Stimulated activated CD8-positive, alpha-beta memory T cell treated with anti-CD3 and anti-CD28 coated beads, Interleukin-2, amount 100 ng/mL, for 48 hours (primary cell): Measurements from ENCODE around the gene CLASRP.
"Not testable (repeated sequence)": the region's sequence is repeated elsewhere in the genome, so short reads cannot be mapped to it uniquely, and the experiment has no call there.

Experiments
- DNase-seq, 2 donors: peaks; one replicate each; pipeline ENCODE4 v3.0.0-alpha.2; 2020; ENCODE audit warnings: low read depth in 2 of 2

The CLASRP gene, protein sequence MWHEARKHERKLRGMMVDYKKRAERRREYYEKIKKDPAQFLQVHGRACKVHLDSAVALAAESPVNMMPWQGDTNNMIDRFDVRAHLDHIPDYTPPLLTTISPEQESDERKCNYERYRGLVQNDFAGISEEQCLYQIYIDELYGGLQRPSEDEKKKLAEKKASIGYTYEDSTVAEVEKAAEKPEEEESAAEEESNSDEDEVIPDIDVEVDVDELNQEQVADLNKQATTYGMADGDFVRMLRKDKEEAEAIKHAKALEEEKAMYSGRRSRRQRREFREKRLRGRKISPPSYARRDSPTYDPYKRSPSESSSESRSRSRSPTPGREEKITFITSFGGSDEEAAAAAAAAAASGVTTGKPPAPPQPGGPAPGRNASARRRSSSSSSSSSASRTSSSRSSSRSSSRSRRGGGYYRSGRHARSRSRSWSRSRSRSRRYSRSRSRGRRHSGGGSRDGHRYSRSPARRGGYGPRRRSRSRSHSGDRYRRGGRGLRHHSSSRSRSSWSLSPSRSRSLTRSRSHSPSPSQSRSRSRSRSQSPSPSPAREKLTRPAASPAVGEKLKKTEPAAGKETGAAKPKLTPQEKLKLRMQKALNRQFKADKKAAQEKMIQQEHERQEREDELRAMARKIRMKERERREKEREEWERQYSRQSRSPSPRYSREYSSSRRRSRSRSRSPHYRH

DNA sequence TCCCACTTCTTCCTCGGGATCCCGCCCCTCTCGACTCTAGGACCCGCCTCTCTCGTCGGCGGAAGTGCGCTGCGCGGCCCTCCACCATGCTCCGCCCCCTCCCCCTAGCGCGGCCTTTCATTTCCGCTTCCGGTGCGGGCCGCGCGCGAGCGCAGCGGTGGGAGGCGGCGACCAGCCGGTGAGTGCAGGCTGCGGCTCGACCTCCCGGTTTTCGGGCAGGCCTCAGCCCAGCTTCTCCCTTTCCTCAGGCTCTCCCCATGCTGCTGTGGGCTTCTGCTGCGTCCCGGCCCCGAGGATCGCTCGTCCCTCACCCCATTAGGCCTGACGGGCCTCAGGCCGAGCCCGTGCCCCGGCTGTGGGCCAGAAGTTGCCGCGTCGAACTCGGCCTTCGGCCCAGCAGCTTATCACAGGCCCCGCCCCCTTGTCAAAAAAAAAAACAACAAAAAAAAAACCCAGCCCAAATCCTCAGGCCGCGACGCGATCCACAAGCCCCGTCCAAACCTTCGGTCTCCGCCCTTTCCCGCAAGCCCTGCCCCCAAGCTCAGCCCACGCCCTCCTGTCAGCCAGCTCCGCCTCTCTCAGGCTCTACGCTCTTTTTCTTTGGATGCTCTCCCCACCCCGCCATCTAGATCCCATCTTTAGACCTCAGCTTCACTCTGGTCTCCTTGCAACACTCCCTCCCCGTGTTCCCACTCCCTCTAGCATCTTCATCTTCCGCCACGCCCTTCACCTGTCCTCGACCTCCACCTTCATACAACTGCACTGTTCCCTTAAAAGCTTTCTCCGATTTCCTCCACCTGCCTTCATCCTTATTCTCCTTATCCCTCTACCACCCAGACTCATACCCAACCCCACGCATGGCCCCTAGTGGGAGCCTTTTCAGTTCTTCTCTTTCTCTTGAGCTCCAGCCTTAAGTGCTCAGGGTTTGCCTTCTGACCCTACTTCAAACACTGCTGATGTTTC lies at the start of gene CLASRP:
CLASRP (plus strand) TSS at position 115 of the 963 bp plus-strand sequence. CDS start 1,168 bp downstream, outside the sequence.
- peak; percentile 83 to 87 for DNase-seq

DNA sequence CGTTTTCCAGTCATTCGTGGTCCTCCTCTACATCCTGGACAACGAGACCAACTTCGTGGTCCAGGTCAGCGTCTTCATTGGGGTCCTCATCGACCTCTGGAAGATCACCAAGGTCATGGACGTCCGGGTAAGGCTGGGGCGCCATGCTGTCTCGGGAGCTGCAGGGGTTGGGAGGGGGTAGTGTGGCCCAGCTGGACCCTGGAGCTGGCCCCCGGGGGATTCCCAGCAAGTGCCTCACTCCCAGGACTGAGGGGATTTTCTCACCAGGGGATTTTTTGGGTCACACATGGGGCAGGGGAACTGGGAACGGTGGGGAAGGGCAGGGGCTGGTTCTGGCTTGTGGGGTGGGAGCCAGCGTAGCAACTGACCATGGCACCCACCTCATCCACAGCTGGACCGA lies 48.4 kb upstream of the CLASRP start:
- DNase-seq: no peak

DNA sequence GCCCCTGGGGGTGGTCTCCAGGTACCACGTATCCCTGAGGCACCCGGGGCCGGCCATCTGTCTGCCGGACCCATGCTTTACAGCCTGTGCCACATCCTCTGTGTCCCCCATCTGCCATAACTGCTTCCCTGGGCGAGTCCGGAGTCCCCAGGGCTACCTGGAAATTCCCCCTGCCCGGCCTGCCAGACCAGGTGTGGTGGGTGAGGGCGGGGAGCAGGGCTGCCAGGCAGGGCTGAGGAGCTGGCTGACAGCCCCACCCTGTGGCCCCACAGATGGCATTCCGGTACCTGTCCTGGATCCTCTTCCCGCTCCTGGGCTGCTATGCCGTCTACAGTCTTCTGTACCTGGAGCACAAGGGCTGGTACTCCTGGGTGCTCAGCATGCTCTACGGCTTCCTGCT lies 47.9 kb upstream of the CLASRP start:
- no peak for DNase-seq

DNA sequence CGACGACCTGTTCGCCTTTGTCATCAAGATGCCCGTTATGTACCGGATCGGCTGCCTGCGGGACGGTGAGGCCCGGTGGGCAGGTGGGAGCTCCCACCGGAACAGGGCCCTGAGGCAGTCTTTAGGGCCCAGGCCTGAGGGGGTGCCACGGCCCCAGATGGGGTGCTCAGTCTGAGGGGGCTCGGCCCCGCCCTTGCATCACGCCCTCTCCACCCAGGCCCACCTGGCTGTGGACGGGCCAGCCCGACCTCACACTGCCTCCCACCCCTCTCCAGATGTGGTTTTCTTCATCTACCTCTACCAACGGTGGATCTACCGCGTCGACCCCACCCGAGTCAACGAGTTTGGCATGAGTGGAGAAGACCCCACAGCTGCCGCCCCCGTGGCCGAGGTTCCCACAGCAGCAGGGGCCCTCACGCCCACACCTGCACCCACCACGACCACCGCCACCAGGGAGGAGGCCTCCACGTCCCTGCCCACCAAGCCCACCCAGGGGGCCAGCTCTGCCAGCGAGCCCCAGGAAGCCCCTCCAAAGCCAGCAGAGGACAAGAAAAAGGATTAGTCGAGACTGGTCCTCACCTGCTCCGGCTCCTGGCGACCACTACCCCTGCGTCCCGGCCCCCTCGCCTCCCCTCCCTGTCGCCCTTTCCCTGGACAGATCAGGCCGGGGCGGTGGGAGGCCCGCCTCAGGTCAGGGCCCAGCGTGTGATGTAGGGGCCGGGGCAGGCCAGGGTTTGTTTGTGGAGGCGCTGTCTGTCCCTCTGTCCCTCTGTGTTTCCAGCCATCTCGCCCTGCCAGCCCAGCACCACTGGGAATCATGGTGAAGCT lies 46.3 kb upstream of the CLASRP start:
- DNase-seq: no peak

DNA sequence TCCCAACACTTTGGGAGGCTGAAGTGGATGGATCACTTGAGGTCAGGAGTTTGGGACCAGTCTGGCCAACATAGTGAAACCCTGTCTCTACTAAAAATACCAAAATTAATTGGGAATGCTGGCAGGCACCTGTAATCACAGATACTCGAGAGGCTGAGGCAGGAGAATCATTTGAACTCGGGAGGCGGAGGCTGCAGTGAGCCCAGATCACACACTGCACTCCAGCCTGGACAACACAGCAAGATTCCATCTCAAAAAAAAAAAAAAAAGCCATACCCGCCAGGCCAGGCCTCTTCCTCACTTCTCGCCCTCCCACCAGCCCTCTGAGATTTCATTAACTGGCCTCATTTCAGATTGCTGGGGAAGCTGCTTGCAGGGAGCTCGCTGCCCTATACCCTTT lies 45.3 kb upstream of the CLASRP start:
- DNase-seq: no peak

DNA sequence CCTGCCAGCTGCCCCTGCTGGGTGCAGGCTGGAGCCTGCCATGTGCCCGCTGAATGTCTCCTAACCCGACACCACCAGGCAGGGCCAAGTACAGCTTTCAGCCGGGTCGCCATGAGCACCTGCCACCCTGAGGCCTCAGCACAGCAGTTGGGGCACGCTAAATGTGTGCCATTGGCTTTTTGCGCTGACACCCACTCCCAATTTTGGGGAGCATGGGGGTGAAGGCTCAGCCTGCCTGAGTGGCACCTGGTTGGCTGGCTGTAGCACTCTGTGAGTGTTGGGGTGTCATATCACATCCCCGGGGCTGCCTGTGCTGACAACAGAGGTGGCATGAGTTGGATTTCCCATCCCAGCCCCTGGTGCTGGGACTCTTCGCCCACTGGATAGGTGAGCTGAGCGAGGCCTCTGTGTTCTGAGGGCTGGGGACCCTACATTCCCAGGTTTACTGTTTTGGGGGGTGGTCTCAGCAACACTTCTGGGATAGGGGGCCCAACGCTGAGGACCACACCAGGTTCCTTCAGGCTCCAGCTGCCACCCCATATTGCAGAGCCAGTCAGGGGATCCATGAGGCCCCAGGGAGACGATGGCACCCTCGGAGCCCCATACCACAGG lies 44.8 kb upstream of the CLASRP start:
- no peak for DNase-seq

DNA sequence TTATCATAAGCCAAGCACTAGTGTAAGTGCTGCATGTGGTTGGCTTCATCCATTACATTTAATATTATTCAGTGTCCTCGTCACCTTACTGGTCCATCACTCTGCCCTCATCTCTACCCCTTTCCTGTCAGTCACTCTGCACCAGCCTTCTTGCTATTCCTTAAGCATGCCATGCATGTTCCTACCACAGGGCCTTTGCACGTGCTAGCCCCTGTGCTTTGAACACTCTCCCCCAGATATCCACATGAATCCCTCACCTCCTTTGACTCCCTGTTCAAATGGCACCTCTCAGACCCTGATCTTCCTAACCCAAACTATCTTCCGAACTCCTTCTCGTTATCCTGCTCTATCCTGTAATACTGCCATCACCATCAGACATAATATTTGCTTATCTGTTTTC lies 40.8 kb upstream of the CLASRP start:
- no peak for DNase-seq

DNA sequence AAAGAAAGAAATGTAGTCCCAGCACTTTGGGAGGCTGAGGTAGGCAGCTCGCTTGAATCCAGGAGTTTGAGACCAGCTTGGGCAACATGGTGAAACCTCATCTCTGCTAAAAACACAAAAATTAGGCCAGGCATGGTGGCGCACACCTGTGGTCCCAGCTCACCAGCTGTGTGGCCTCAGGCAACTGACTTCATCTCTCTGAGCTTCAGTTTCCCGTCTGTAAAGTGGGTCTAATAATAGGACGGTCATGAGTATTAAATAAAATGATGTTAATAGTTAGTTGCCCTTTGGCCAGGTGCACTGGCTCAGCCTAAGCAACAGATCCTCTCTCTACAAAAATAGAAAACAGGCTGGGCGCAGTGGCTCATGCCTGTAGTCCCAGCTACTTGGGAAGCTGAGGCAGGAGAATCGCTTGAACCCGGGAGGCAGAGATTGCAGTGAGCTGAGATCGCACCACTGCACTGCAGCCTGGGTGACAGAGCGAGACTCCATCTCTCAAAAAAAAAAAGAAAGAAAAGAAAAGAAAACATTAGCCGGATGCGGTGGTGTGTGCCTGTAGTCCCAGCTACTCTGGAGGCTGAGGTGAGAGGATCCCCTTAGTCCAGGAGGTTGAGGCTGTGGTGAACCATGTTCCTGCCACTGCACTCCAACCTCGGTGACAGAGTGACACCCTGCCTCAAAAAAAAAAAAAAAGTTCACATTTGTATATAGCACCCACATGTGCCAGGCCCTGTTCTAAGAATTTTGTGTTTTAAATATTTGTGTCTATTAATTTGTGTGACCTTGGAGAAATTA lies 39.5 kb upstream of the CLASRP start:
- not testable (repeated sequence) for DNase-seq

DNA sequence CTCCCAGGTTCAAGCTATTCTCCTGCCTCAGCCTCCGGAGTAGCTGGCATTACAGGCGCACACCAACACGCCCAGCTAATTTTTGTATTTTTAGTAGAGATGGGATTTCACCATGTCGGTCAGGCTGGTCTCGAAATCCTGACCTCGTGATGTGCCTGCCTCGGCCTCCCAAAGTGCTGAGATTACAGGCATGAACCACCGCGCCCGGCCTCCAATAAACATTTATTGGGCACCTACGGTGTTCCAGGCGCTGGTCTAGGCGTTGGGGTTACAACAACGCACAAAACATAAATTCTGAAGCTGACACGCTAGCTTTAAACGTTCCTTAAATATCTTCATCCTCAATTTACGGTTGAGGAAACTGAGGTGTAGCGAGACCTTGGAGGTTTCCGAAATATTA lies 38.2 kb upstream of the CLASRP start:
- DNase-seq: not testable (repeated sequence)

DNA sequence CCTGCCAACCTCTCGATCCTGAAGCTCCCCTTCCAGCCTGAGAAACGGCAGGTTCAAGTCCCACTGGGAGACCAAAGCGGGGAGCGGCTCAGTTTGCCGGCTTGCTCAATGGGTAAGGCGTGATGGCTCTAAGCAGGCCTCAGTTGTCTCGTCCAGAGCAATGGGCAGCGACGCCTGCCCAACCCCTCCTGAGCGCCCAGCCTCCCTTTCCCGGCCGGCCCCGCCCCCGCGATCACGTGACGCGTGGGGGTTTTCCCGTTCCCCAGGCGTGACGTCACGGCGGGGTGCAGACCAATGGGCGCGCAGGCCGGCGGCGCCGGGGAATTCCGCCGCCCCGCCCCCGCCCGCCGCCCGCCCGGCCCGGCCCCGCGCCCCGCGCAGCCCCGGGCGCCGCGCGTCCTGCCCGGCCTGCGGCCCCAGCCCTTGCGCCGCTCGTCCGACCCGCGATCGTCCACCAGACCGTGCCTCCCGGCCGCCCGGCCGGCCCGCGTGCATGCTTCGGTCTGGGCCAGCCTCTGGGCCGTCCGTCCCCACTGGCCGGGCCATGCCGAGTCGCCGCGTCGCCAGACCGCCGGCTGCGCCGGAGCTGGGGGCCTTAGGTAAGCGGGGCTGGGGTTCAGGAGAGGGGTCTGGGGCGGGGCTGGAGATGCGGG lies 37.6 kb upstream of the CLASRP start, which contains the start of gene RELB:
RELB (plus strand) TSS at position 378 of the 653 bp plus-strand sequence; CDS start at position 494, 116 bp downstream.
- DNase-seq: peak; percentile 94 to 95

DNA sequence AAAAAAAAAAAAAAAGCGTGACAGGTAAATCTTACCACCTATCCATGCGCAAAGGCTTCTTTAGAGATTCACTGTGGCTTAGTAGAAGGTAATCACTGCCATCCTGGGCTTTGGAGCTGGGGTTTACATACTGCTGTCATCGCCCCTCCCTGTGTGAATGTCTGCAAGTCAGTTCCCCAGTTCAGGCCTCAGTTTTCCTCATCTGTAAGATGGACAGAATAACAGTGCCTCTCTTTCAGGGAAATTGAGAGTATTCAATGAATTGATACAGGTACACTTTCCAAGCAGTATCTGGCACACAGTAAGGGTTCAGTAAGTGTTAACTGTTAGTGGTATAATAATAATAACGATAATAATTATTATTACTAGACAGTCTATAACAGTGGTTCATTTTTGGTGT lies 35.4 kb upstream of the CLASRP start:
- DNase-seq: no peak

DNA sequence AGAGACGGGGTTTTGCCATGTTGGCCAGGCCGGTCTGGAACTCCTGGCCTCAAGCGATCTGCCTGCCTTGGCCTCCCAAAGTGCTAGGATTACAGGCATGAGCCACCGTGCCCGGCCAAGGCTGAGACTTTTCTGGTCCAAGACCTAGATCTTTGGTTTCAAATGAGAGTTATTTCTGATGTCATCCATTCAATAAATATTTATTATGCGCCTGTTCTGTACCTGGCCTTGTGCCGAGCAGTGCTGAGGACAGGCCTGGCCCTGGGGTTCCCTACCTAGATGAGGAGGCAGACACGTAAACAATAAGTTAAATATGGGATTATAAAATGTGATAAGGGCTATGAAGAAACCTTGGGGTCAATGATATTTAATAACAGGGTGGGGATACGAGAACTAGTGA lies 33.1 kb upstream of the CLASRP start:
- DNase-seq: no peak

DNA sequence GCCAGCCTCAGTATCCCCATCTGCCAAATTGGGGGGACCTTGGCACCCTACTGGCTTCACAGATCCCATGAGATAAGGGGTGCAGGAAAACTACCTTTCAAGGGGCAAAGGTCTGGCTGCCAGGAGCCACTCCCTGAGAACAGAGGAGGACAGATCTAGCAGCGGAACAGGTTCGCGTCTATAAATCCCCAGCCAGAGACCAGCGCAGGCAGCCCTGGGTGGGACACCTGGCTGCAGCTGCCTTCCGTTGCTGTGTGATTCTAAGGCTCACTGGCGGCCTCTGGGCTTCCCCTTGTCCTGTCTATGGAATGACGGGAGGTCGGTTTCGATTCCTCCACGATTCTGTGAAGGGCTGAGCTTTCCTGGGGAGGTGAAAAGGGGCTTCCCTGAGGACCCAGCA lies 30.3 kb upstream of the CLASRP start:
- no peak for DNase-seq

DNA sequence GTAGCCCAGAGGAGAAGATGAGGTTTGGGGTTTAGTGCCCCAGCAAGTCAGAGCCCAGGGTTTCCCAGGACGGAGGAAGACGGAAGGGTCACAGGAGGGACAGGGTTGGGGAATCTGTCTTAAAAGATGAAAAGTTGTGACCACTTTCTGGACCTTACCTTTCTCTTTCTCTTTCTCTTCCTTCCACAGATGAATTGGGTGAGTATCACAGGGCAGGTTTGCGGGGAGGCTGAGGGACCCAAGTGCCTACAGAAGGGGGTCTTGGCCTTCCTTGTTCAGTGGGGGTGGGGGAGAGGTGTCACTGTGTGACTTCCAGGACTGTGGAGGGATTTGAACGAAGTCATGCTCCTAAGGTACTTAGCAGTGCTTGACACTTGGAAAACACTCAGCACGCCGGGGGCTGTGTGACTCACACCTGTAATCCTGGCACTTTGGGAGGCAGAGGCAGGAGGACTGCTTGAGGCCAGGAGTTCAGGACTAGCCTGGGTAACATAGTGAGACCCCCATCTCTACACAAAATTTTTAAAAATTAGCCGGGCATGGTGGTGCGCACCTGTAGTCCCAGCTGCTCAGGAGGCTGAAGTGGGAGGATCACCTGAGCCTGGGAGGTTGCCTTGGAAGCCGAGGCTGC lies 29.1 kb upstream of the CLASRP start:
- no peak for DNase-seq

DNA sequence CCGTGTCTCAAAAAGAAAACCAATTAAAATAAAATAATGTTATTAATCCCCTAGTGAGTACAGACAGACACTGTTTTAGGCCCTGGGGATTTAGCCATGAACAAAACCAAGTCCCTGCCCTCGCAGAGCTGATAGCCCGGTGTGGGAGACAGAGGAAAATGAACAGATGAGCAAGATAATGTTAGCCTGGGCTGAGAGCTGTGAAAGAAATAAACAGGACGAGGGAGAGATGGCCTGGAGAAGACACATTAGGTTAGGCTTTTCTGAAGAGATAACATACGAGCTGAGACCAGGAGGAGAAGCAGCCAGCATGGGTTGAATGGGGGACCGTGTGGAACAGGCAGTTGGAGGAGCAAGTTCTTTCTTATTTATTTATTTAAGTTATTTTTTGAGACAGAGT lies 28.5 kb upstream of the CLASRP start:
- no peak for DNase-seq

DNA sequence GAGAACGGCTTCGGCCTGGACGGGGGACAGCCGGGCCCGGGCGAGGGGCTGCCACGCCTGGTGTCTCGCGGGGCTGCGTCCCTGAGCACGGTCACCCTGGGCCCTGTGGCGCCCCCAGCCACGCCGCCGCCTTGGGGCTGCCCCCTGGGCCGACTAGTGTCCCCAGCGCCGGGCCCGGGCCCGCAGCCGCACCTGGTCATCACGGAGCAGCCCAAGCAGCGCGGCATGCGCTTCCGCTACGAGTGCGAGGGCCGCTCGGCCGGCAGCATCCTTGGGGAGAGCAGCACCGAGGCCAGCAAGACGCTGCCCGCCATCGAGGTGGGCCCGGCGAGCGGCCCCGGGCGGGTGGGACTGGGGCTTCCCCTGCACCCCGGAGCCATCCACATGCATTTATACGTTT lies 26.9 kb upstream of the CLASRP start:
- DNase-seq: no peak

DNA sequence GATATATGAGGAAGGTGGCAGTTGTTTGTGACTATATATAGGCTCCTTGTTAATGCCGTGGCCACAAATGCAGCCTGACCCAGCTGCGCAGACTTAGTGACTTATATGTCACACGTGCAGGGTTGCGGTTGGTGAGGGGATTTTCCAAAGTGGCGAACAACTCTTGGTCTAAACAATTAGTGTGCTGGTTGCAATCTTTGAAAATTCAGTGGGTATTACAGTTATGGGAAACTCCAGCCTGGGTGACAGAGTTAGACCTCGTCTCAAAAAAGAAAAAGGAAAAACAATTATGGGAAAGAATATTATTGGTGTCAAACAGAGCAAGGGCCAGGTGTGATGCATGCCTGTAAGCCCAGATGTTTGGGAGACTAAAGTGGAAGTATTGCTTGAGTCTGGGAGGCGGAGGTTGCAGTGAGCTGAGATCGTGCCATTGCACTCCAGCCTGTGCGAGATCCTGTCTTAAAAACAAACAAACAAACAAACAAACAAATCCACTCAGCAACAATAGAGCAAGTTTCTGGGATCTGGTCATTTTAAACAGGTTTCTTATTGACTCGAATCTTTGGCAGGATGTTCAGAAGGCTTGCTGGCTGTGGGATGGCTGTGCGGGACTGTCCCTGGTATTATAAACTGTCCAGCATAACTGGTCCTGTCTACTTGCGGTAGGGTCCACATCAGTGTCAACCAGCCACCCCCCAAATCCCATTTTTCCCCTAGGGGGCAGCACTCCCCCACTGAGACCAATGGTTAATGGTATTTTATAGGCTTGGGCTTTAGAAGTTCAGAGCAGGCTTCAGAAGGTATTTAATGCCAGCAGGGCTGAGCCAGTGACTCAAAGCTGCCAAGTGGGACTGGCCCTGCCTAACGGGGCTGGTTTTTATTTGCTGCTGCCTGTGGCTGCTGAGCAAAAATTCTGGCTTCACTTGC lies 22.2 kb upstream of the CLASRP start:
- peak; percentile 52 to 57 for DNase-seq

DNA sequence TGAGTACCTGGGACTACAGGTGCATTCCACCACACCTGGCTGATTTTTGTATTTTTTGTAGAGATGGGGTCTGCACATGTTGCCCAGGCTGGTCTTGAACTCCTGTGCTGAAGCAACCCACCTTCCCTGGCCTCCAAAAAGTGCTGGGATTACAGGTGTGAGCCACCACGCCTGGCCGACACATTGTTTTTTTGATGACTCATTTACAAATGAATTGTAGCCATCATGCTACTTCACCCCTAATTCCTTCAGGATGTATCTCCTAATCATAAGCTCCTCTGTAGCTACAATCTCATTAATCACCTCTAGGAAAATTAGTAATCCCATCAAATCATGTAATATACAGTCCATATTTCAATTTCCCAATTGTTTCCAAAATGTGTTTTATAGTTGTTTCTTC lies 19.7 kb upstream of the CLASRP start:
- no peak for DNase-seq
